Measurements from ENCODE around the gene STEAP1.
"Not testable (repeated sequence)": the region's sequence is repeated elsewhere in the genome, so short reads cannot be mapped to it uniquely, and the experiment has no call there.

STEAP1 gene

GRCh38 chr7:90173127-90173844, 19.0 kb downstream of the STEAP1 start:
- no peak for DNase-seq (ENCODE audit: low read depth in 1 of 2, low spot score in 1 of 2)

GRCh38 chr7:90175667-90176066, 21.4 kb downstream of the STEAP1 start:
- no peak for DNase-seq (ENCODE audit: low read depth in 1 of 2, low spot score in 1 of 2)

- DNase-seq (ENCODE audit: low read depth in 1 of 2, low spot score in 1 of 2): no peak
These were observed 21.9 kb downstream of the STEAP1 start for GRCh38 chr7:90176195-90176594.

GRCh38 chr7:90178166-90178565, 23.9 kb downstream of the STEAP1 start:
- DNase-seq (ENCODE audit: low read depth in 1 of 2, low spot score in 1 of 2): no peak

GRCh38 chr7:90178679-90179278, 24.5 kb downstream of the STEAP1 start:
- DNase-seq (ENCODE audit: low read depth in 1 of 2, low spot score in 1 of 2): no peak

GRCh38 chr7:90180011-90180585, 25.8 kb downstream of the STEAP1 start:
- no peak for DNase-seq (ENCODE audit: low read depth in 1 of 2, low spot score in 1 of 2)

GRCh38 chr7:90180649-90181048, 26.4 kb downstream of the STEAP1 start:
- no peak for DNase-seq (ENCODE audit: low read depth in 1 of 2, low spot score in 1 of 2)

GRCh38 chr7:90181485-90181884, 27.2 kb downstream of the STEAP1 start:
- DNase-seq (ENCODE audit: low read depth in 1 of 2, low spot score in 1 of 2): no peak

GRCh38 chr7:90186290-90186689, 32.0 kb downstream of the STEAP1 start:
- DNase-seq (ENCODE audit: low read depth in 1 of 2, low spot score in 1 of 2): not testable (repeated sequence)

GRCh38 chr7:90187507-90188050, 33.3 kb downstream of the STEAP1 start:
- no peak for DNase-seq (ENCODE audit: low read depth in 1 of 2, low spot score in 1 of 2)

GRCh38 chr7:90188281-90188680, 34.0 kb downstream of the STEAP1 start:
- no peak for DNase-seq (ENCODE audit: low read depth in 1 of 2, low spot score in 1 of 2)

GRCh38 chr7:90190995-90191394, 36.7 kb downstream of the STEAP1 start:
- no peak for DNase-seq (ENCODE audit: low read depth in 1 of 2, low spot score in 1 of 2)

- DNase-seq (ENCODE audit: low read depth in 1 of 2, low spot score in 1 of 2): no peak
These were observed 37.4 kb downstream of the STEAP1 start for GRCh38 chr7:90191648-90192047.

GRCh38 chr7:90192876-90193750, 38.8 kb downstream of the STEAP1 start:
- no peak for DNase-seq (ENCODE audit: low read depth in 1 of 2, low spot score in 1 of 2)

GRCh38 chr7:90194911-90195809, 40.9 kb downstream of the STEAP1 start:
- DNase-seq (ENCODE audit: low read depth in 1 of 2, low spot score in 1 of 2): no peak

- DNase-seq (ENCODE audit: low read depth in 1 of 2, low spot score in 1 of 2): no peak
These were observed 47.4 kb downstream of the STEAP1 start for GRCh38 chr7:90201500-90202195.

- DNase-seq (ENCODE audit: low read depth in 1 of 2, low spot score in 1 of 2): no peak
These were observed 53.7 kb downstream of the STEAP1 start for GRCh38 chr7:90207956-90208355.

- DNase-seq (ENCODE audit: low read depth in 1 of 2, low spot score in 1 of 2): no peak
These were observed 55.5 kb downstream of the STEAP1 start for GRCh38 chr7:90209776-90210175.

- no peak for DNase-seq (ENCODE audit: low read depth in 1 of 2, low spot score in 1 of 2)
These were observed 56.2 kb downstream of the STEAP1 start for GRCh38 chr7:90210475-90210874.

GRCh38 chr7:90210981-90211380, 56.7 kb downstream of the STEAP1 start:
- no peak for DNase-seq (ENCODE audit: low read depth in 1 of 2, low spot score in 1 of 2)

All from activated T-helper 1 cell treated with anti-CD3 and anti-CD28 coated beads, Interleukin-2, amount 50 U/mL, for 16 hours (primary cell).